ENCODE results near the gene LSAMP.

LSAMP gene

GRCh38 chr3:116148881-116149851, 296.1 kb downstream of the LSAMP start:
- TF ChIP-seq, protein P1, sequence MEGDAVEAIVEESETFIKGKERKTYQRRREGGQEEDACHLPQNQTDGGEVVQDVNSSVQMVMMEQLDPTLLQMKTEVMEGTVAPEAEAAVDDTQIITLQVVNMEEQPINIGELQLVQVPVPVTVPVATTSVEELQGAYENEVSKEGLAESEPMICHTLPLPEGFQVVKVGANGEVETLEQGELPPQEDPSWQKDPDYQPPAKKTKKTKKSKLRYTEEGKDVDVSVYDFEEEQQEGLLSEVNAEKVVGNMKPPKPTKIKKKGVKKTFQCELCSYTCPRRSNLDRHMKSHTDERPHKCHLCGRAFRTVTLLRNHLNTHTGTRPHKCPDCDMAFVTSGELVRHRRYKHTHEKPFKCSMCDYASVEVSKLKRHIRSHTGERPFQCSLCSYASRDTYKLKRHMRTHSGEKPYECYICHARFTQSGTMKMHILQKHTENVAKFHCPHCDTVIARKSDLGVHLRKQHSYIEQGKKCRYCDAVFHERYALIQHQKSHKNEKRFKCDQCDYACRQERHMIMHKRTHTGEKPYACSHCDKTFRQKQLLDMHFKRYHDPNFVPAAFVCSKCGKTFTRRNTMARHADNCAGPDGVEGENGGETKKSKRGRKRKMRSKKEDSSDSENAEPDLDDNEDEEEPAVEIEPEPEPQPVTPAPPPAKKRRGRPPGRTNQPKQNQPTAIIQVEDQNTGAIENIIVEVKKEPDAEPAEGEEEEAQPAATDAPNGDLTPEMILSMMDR (IDR thresholded peaks at IDR 0.05; ENCODE audit: borderline replicate concordance, extremely low read depth, low read length, poor library complexity, severe bottlenecking) = no peak
- no peak for TF ChIP-seq EZH2 (IDR thresholded peaks at IDR 0.05; ENCODE audit: borderline replicate concordance, low read depth, low read length, severe bottlenecking)
- no peaks in the 10 kb centered on the region for H3K36me3 ChIP-seq (ENCODE audit: insufficient read depth, low read length)
- no peak overlapping the region for H2AFZ ChIP-seq (ENCODE audit: low read depth, low read length)
- no peaks in the 10 kb centered on the region for H3K4me1 ChIP-seq (ENCODE audit: insufficient read depth, low read length)
- H3K27me3 ChIP-seq (ENCODE audit: insufficient read depth, low read length, poor library complexity) = no peaks in the 10 kb centered on the region
- H3K4me2 ChIP-seq (ENCODE audit: insufficient read depth, low read length) = no peak overlapping the region
- H3K27ac ChIP-seq (ENCODE audit: low read length) = no peak overlapping the region
- no peak for DNase-seq
- H3K9me3 ChIP-seq (ENCODE audit: insufficient read depth, low read length, severe bottlenecking) = peaks cover 6% of the 10 kb centered on the region
- H4K20me1 ChIP-seq (ENCODE audit: insufficient read depth, low read length) = no peaks in the 10 kb centered on the region
- no peaks in the 10 kb centered on the region for H3K79me2 ChIP-seq (ENCODE audit: insufficient read depth, low read length)
- H3K4me3 ChIP-seq (ENCODE audit: low read depth in 1 of 2, low read length in 2 of 2) = no peak overlapping the region
- ATAC-seq (ENCODE audit: insufficient read depth, low read depth) = no peak
- H3K9ac ChIP-seq (ENCODE audit: low read depth, low read length) = no peak overlapping the region

- TF ChIP-seq, protein P1 (IDR thresholded peaks at IDR 0.05; ENCODE audit: borderline replicate concordance, extremely low read depth, low read length, poor library complexity, severe bottlenecking) = no peak
- TF ChIP-seq EZH2 (IDR thresholded peaks at IDR 0.05; ENCODE audit: borderline replicate concordance, low read depth, low read length, severe bottlenecking) = no peak
- DNase-seq = no peak
- H3K79me2 ChIP-seq (ENCODE audit: insufficient read depth, low read length) = no peaks in the 10 kb centered on the region
- no peaks in the 10 kb centered on the region for H3K27me3 ChIP-seq (ENCODE audit: insufficient read depth, low read length, poor library complexity)
- no peak overlapping the region for H3K27ac ChIP-seq (ENCODE audit: low read length)
- H2AFZ ChIP-seq (ENCODE audit: low read depth, low read length) = no peak overlapping the region
- peaks cover 6% of the 10 kb centered on the region for H3K9me3 ChIP-seq (ENCODE audit: insufficient read depth, low read length, severe bottlenecking)
- H3K4me2 ChIP-seq (ENCODE audit: insufficient read depth, low read length) = no peak overlapping the region
- no peaks in the 10 kb centered on the region for H4K20me1 ChIP-seq (ENCODE audit: insufficient read depth, low read length)
- no peak for ATAC-seq (ENCODE audit: insufficient read depth, low read depth)
- H3K9ac ChIP-seq (ENCODE audit: low read depth, low read length) = no peak overlapping the region
- H3K36me3 ChIP-seq (ENCODE audit: insufficient read depth, low read length) = no peaks in the 10 kb centered on the region
- no peaks in the 10 kb centered on the region for H3K4me1 ChIP-seq (ENCODE audit: insufficient read depth, low read length)
- H3K4me3 ChIP-seq (ENCODE audit: low read depth in 1 of 2, low read length in 2 of 2) = no peak overlapping the region
These were observed 299.7 kb downstream of the LSAMP start for GRCh38 chr3:116145613-116146012.

- DNase-seq = no peak
- TF ChIP-seq, protein P1 (IDR thresholded peaks at IDR 0.05; ENCODE audit: borderline replicate concordance, extremely low read depth, low read length, poor library complexity, severe bottlenecking) = no peak
- TF ChIP-seq EZH2 (IDR thresholded peaks at IDR 0.05; ENCODE audit: borderline replicate concordance, low read depth, low read length, severe bottlenecking) = no peak
- H3K36me3 ChIP-seq (ENCODE audit: insufficient read depth, low read length) = no peaks in the 10 kb centered on the region
- H3K79me2 ChIP-seq (ENCODE audit: insufficient read depth, low read length) = no peaks in the 10 kb centered on the region
- H3K27me3 ChIP-seq (ENCODE audit: insufficient read depth, low read length, poor library complexity) = no peaks in the 10 kb centered on the region
- no peak overlapping the region for H3K4me2 ChIP-seq (ENCODE audit: insufficient read depth, low read length)
- no peak overlapping the region for H2AFZ ChIP-seq (ENCODE audit: low read depth, low read length)
- no peak overlapping the region for H3K4me3 ChIP-seq (ENCODE audit: low read depth in 1 of 2, low read length in 2 of 2)
- ATAC-seq (ENCODE audit: insufficient read depth, low read depth) = no peak
- H3K27ac ChIP-seq (ENCODE audit: low read length) = no peak overlapping the region
- peaks cover 6% of the 10 kb centered on the region for H3K9me3 ChIP-seq (ENCODE audit: insufficient read depth, low read length, severe bottlenecking)
- no peaks in the 10 kb centered on the region for H4K20me1 ChIP-seq (ENCODE audit: insufficient read depth, low read length)
- no peaks in the 10 kb centered on the region for H3K4me1 ChIP-seq (ENCODE audit: insufficient read depth, low read length)
- H3K9ac ChIP-seq (ENCODE audit: low read depth, low read length) = no peak overlapping the region
These were observed 303.6 kb downstream of the LSAMP start for GRCh38 chr3:116141724-116142123.

All from DND-41 (cell line).